GM23338 (cell line): ENCODE results near the gene MROH2A.

ENCODE experiments used
- EZH2 ChIP-seq: fragments of 200-600 bp; sonication (generic); IDR thresholded peaks from one replicate; pipeline ENCODE4 v1.8.0; 2017; ENCODE audit warnings: antibody characterized with exemption, mild to moderate bottlenecking, low read depth; ENCODE audit not compliant: unreplicated experiment
- POLR2AphosphoS5 ChIP-seq: IDR thresholded peaks from 2 replicates; pipeline ENCODE4 v1.6.1; 2016; ENCODE audit warnings: antibody characterized with exemption, low read depth
- TF ChIP-seq, protein P1 (sequence below), 2 experiments: fragments of 200-600 bp in 1 of 2; sonication (generic) in 1 of 2; conservative IDR thresholded peaks; 2 replicates each; pipeline versions ENCODE4 v1.5.1 to v1.6.1; 2016 to 2017; ENCODE audit warnings: antibody characterized with exemption in 2 of 2, low read depth in 2 of 2, mild to moderate bottlenecking in 2 of 2, moderate library complexity in 1 of 2

DNA sequence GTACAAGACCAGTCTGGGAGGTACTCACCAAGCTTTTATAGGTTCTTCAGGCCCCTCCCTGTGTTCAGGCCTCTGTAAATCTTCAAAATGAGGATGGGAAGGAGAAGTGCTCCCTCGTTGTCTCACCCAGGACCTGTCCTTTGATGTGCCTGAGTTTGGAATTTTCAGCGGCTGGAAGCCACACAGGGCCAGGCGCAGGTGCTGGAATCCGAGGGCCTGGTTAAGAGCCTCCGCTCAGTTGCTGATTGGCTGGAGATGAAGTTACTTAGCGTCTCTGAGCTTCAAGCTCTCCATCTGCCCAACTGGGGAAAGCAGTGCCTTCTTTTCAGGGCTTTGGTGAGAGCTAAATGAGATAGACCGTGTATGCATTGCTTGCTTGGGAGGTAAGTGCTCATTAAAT is 46.2 kb downstream of the MROH2A start:
- TF ChIP-seq EZH2 = no peak
- TF ChIP-seq, protein P1, sequence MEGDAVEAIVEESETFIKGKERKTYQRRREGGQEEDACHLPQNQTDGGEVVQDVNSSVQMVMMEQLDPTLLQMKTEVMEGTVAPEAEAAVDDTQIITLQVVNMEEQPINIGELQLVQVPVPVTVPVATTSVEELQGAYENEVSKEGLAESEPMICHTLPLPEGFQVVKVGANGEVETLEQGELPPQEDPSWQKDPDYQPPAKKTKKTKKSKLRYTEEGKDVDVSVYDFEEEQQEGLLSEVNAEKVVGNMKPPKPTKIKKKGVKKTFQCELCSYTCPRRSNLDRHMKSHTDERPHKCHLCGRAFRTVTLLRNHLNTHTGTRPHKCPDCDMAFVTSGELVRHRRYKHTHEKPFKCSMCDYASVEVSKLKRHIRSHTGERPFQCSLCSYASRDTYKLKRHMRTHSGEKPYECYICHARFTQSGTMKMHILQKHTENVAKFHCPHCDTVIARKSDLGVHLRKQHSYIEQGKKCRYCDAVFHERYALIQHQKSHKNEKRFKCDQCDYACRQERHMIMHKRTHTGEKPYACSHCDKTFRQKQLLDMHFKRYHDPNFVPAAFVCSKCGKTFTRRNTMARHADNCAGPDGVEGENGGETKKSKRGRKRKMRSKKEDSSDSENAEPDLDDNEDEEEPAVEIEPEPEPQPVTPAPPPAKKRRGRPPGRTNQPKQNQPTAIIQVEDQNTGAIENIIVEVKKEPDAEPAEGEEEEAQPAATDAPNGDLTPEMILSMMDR (conservative IDR thresholded peaks at IDR 0.05; ENCODE audit: low read depth in 2 of 2) = no peak
- no peak for TF ChIP-seq POLR2AphosphoS5
